ENCODE results near the gene SMAD1. TPM values are rescaled to one million over a fixed set of nuclear protein-coding genes. Genes with fewer than 3 reads are reported as not detected.

Gene SMAD1
- total RNA-seq, 4 donors from 2014 or later: 48.1 to 102 (median 67.4) TPM

GRCh38 chr4:145521282-145521681 is 39.6 kb downstream of the SMAD1 start:
- Histone ChIP-seq H3K4me3 (replicated peaks in 1 of 3) (no peak overlapping the region), H3K36me3 (no peaks in the 10 kb centered on the region), H3K4me1 (peaks cover 12 to 23% of the 10 kb centered on the region in 2 donors), H3K9me3 (no peaks in the 10 kb centered on the region), H3K27ac (no peak overlapping the region), H3K27me3 (no peaks in the 10 kb centered on the region)
- DNase-seq: no peak
- no peak for TF ChIP-seq POLR2A (IDR thresholded peaks at IDR 0.05)
- no peak for TF ChIP-seq CTCF (IDR thresholded peaks at IDR 0.05)
- 90 to 95% methylated on average over 2 of the region's 2 CpGs for WGBS, 2 donors
- intact Hi-C loops (cut with DNase I): no loop called here

GRCh38 chr4:145523117-145523516 is 41.5 kb downstream of the SMAD1 start:
- no peak overlapping the region for H3K27ac ChIP-seq
- H3K9me3 ChIP-seq: no peaks in the 10 kb centered on the region
- H3K36me3 ChIP-seq: no peaks in the 10 kb centered on the region
- no peak overlapping the region for H3K4me3 ChIP-seq (replicated peaks in 1 of 3)
- H3K4me1 ChIP-seq: peaks cover 12 to 26% of the 10 kb centered on the region in 2 donors
- no peaks in the 10 kb centered on the region for H3K27me3 ChIP-seq
- intact Hi-C loops (cut with DNase I): no loop called here
- WGBS, 2 donors: 94 to 98% methylated on average over 2 of the region's 2 CpGs
- no peak for DNase-seq
- no peak for TF ChIP-seq POLR2A (IDR thresholded peaks at IDR 0.05)
- TF ChIP-seq CTCF (IDR thresholded peaks at IDR 0.05): no peak

GRCh38 chr4:145524552-145524951 is 42.9 kb downstream of the SMAD1 start:
- Histone ChIP-seq H3K27ac (peak overlapping the region in 2 of 3 donors; percentile 1 to 54), H3K4me3 (replicated peaks in 1 of 3) (no peak overlapping the region), H3K9me3 (no peaks in the 10 kb centered on the region), H3K27me3 (no peaks in the 10 kb centered on the region), H3K4me1 (peaks cover 12 to 31% of the 10 kb centered on the region in 2 donors), H3K36me3 (no peaks in the 10 kb centered on the region)
- TF ChIP-seq CTCF (IDR thresholded peaks at IDR 0.05) (no peak), POLR2A (IDR thresholded peaks at IDR 0.05) (no peak)
- no peak for DNase-seq
- 39 to 42% methylated on average over 2 of the region's 2 CpGs for WGBS, 2 donors
- intact Hi-C loops (cut with DNase I): no loop called here

GRCh38 chr4:145525291-145525740 is 43.7 kb downstream of the SMAD1 start:
- Histone ChIP-seq H3K36me3 (no peaks in the 10 kb centered on the region), H3K4me1 (peaks cover 12 to 31% of the 10 kb centered on the region in 2 donors), H3K9me3 (no peaks in the 10 kb centered on the region), H3K27me3 (no peaks in the 10 kb centered on the region), H3K27ac (peak overlapping the region; percentile 1 to 54 (median 24)), H3K4me3 (replicated peaks in 1 of 3) (no peak overlapping the region)
- TF ChIP-seq POLR2A (IDR thresholded peaks at IDR 0.05) (no peak), CTCF (IDR thresholded peaks at IDR 0.05) (no peak)
- no peak for DNase-seq
- intact Hi-C loops (cut with DNase I): no loop called here
- WGBS, 2 donors: 57 to 60% methylated on average over 1 of the region's 1 CpG

GRCh38 chr4:145527773-145528172 is 46.1 kb downstream of the SMAD1 start:
- peaks cover 31 to 53% of the 10 kb centered on the region in 2 donors for H3K4me1 ChIP-seq
- intact Hi-C loops (cut with DNase I): no loop called here
- H3K9me3 ChIP-seq: no peaks in the 10 kb centered on the region
- DNase-seq: no peak
- no peak overlapping the region for H3K4me3 ChIP-seq (replicated peaks in 1 of 3)
- H3K27me3 ChIP-seq: no peaks in the 10 kb centered on the region
- no peak overlapping the region for H3K27ac ChIP-seq
- WGBS, 2 donors: 95 to 97% methylated on average over 10 of the region's 10 CpGs
- no peaks in the 10 kb centered on the region for H3K36me3 ChIP-seq
- TF ChIP-seq CTCF (IDR thresholded peaks at IDR 0.05): no peak

Data from thyroid gland (tissue), 4 donors.